DOHH2 (cell line): ENCODE results near the gene LRMDA.

Source experiments
- EZH2phosphoT487 ChIP-seq: fragments of 200-600 bp; sonication (generic); IDR thresholded peaks from 2 replicates; pipeline ENCODE4 v1.6.1; 2017; ENCODE audit warnings: borderline replicate concordance, mild to moderate bottlenecking, antibody characterized with exemption, low read length, moderate library complexity, mixed read lengths
- TF ChIP-seq, protein P1 (sequence below): fragments of 200-600 bp; sonication (generic); IDR thresholded peaks from one replicate; pipeline ENCODE4 v1.5.1; 2014; ENCODE audit warnings: antibody characterized with exemption, mild to moderate bottlenecking, low read depth, low read length; ENCODE audit not compliant: poor library complexity, severe bottlenecking

DNA sequence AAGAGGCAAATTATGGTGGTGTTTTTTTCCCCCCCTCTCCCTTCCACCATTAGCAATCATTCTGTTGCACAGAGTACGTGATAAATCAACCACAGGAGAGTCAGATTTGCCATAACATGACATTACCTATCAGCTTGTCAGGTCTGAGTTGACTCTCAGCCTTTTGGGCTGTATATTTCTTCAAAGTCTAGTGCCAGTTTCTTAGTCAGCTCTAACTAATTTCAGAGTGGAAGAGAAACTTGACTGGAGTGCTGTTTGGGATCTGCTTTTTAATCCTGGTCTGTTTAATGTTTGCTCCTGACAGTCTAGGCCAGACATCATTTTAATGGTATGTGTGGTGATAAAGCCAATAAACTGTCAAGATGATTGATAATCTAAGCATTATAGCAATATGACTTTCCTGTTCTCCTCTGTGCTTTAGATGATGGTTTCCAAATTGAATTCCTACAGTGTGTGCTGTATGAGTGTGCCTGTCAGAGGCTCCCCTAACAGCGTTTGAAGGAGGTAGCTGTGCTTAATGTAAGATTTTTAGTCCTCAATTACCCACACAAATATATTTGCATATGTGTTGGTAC, 76.9 kb downstream of the LRMDA start:
- TF ChIP-seq, protein P1, sequence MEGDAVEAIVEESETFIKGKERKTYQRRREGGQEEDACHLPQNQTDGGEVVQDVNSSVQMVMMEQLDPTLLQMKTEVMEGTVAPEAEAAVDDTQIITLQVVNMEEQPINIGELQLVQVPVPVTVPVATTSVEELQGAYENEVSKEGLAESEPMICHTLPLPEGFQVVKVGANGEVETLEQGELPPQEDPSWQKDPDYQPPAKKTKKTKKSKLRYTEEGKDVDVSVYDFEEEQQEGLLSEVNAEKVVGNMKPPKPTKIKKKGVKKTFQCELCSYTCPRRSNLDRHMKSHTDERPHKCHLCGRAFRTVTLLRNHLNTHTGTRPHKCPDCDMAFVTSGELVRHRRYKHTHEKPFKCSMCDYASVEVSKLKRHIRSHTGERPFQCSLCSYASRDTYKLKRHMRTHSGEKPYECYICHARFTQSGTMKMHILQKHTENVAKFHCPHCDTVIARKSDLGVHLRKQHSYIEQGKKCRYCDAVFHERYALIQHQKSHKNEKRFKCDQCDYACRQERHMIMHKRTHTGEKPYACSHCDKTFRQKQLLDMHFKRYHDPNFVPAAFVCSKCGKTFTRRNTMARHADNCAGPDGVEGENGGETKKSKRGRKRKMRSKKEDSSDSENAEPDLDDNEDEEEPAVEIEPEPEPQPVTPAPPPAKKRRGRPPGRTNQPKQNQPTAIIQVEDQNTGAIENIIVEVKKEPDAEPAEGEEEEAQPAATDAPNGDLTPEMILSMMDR, result no peak
- TF ChIP-seq EZH2phosphoT487, result no peak
